BE2C (cell line): ENCODE data around the gene MED28.

Source experiments
- DNase-seq: peaks from one replicate; pipeline ENCODE4 v3.0.0-alpha.2; 2020
- H3K27me3 ChIP-seq: fragments of 250-450 bp; sonication (Bioruptor Pico); 2 replicates; pipeline ENCODE4 v1.5.1; 2020; ENCODE audit warnings: mild to moderate bottlenecking
- H3K36me3 ChIP-seq: fragments of 250-450 bp; sonication (Bioruptor Pico); 2 replicates; pipeline ENCODE4 v1.5.1; 2020; ENCODE audit warnings: mild to moderate bottlenecking
- H3K4me1 ChIP-seq: fragments of 250-450 bp; sonication (Bioruptor Pico); 2 replicates; pipeline ENCODE4 v1.5.1; 2020
- H3K4me3 ChIP-seq: 2 replicates; pipeline ENCODE4 v1.5.1; 2011; ENCODE audit warnings: low read depth, low read length
- H3K9me3 ChIP-seq: fragments of 250-450 bp; sonication (Bioruptor Pico); 2 replicates; pipeline ENCODE4 v1.5.1; 2020
- TF ChIP-seq, protein P1 (sequence below): IDR thresholded peaks from 2 replicates; pipeline ENCODE4 v1.5.1; 2012; ENCODE audit warnings: mild to moderate bottlenecking, low read depth, low read length

MED28 gene

DNA sequence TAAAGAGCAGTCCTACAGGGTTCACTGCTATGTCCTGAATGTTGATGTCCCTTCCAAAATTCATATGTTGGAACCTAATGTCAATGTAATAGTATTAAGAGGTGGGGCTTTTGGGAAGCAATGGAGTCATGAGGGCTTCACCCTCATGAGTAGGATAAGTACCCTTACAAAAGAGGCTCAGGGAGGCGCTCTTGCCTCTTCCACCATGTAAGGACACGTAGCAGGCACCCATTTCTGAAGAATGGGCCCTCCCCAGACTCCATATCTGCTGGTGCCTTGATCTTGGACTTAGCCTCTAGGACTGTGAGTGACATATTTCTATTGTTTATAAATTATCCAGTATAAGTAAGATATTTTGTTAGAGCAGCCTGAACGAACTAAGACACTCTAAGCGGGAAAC is 15.8 kb downstream of the MED28 start:
- H3K9me3 ChIP-seq: no peaks in the 10 kb centered on the region
- H3K4me3 ChIP-seq: no peak overlapping the region
- TF ChIP-seq, protein P1, sequence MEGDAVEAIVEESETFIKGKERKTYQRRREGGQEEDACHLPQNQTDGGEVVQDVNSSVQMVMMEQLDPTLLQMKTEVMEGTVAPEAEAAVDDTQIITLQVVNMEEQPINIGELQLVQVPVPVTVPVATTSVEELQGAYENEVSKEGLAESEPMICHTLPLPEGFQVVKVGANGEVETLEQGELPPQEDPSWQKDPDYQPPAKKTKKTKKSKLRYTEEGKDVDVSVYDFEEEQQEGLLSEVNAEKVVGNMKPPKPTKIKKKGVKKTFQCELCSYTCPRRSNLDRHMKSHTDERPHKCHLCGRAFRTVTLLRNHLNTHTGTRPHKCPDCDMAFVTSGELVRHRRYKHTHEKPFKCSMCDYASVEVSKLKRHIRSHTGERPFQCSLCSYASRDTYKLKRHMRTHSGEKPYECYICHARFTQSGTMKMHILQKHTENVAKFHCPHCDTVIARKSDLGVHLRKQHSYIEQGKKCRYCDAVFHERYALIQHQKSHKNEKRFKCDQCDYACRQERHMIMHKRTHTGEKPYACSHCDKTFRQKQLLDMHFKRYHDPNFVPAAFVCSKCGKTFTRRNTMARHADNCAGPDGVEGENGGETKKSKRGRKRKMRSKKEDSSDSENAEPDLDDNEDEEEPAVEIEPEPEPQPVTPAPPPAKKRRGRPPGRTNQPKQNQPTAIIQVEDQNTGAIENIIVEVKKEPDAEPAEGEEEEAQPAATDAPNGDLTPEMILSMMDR: no peak
- H3K36me3 ChIP-seq: peaks cover 82% of the 10 kb centered on the region
- H3K4me1 ChIP-seq: no peaks in the 10 kb centered on the region
- no peaks in the 10 kb centered on the region for H3K27me3 ChIP-seq
- no peak for DNase-seq

DNA sequence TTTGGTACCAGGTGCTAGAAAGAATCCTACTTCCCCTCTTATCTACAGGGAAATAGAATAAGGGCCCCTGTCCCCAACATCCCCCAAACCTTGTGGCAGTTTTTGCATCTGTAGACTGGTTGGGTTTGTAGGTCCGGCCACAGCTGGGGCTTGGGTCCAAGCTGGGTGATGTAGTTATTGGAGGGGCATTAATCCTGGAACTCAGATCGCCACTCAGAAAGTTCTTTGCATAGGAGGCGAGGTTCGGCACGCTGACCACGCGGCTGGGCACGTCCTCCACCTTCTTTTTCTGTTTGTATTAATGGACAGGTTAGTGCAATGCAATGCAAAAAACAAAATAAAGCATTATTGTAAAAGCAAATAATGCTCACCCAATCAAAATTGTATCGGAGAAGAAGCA is 19.2 kb downstream of the MED28 start:
- no peak for DNase-seq
- Histone ChIP-seq H3K9me3 (no peaks in the 10 kb centered on the region), H3K36me3 (peaks cover 49% of the 10 kb centered on the region), H3K27me3 (no peaks in the 10 kb centered on the region), H3K4me3 (no peak overlapping the region), H3K4me1 (no peaks in the 10 kb centered on the region)
- TF ChIP-seq, protein P1: no peak

DNA sequence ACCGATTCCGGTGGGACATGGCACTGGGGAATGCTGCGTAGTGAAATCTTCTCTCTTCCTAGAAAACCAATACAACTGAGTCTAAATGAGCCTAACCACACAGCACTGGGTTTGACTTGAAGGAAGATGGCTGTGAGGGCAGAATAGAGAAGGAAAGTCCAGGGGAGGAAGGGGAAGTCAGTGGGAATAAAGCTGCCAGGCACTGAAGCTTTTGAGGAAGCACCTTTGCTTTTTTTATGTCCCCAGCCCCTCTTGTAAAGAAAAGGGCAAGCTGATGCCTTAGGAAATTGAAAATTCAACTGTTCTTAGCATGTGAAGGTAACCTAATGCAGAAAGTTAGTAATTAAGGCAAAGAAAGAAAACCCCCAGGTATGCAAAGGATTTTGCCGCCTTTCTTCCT is 20.6 kb downstream of the MED28 start:
- no peaks in the 10 kb centered on the region for H3K9me3 ChIP-seq
- H3K27me3 ChIP-seq: no peaks in the 10 kb centered on the region
- TF ChIP-seq, protein P1: no peak
- peaks cover 38% of the 10 kb centered on the region for H3K36me3 ChIP-seq
- no peak overlapping the region for H3K4me3 ChIP-seq
- no peak for DNase-seq
- no peaks in the 10 kb centered on the region for H3K4me1 ChIP-seq

DNA sequence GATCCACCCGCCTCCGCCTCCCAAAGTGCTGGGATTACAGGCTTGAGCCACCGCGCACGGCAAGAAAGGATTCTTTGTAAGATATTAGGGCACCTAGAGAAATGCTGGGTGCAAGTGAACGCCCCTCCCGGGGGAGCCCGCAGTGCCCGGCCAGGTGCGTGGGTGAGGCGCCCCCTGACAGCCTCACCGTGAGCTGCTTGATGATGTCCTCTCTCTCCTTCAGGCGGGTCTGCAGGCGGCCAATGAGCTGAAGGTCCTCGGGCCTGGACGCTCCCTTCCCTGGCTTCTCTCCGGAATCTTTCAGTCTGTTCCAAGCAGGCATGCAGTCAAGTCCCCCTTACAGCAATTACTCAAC is 21.9 kb downstream of the MED28 start:
- H3K36me3 ChIP-seq: peaks cover 28% of the 10 kb centered on the region
- no peak for DNase-seq
- TF ChIP-seq, protein P1: no peak

DNA sequence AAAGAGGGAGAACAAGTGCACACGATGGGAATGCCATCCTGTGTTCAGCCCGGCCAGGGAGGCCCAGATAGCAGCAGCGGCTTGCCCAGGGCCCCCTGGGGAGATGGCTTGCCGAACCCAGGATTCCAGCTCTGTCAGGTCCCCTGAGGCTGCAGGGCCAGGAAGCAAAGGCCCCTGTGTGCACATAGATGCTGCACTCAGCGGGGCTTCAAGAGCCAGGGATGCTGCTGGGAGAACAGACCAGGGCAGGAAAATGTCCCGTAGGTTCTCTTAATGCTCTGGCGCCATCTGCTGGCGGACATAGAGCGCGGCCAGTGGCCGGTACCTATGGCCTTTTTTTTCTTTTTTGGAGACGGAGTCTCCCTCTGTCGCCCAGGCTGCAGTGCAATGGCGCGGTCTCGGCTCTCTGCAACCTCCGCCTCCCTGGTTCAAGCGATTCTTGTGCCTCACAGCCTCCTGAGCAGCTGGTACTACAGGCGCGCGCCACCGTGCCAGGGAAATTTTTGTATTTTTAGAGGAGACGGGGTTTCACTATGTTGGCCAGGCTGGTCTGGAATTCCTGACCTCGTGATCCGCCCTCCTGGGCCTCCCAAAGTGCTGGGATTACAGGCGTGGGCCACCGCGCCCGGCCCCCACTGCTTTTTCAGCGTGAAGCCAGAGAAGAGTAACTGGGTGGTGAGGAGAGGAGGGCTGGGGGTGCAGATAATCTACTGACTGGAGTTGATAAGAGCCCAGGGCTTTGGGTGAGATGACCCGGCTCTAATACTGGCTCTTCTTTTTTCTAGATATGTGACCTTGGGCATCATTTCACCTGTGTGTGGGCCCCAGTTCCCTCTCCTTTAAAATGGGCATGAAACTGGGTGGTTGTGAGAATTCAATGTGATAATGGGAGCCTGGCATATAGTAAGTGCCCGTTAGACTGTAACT is 22.5 kb downstream of the MED28 start:
- H3K9me3 ChIP-seq: no peaks in the 10 kb centered on the region
- TF ChIP-seq, protein P1: peak; percentile 88
- peaks cover 25% of the 10 kb centered on the region for H3K36me3 ChIP-seq
- no peaks in the 10 kb centered on the region for H3K27me3 ChIP-seq
- no peak overlapping the region for H3K4me3 ChIP-seq
- peak; percentile 88 for DNase-seq
- no peaks in the 10 kb centered on the region for H3K4me1 ChIP-seq

More for the DNA sequence above, 21.9 kb downstream of the MED28 start:
- no peaks in the 10 kb centered on the region for H3K4me1 ChIP-seq
- H3K4me3 ChIP-seq: no peak overlapping the region
- no peaks in the 10 kb centered on the region for H3K27me3 ChIP-seq
- H3K9me3 ChIP-seq: no peaks in the 10 kb centered on the region

DNA sequence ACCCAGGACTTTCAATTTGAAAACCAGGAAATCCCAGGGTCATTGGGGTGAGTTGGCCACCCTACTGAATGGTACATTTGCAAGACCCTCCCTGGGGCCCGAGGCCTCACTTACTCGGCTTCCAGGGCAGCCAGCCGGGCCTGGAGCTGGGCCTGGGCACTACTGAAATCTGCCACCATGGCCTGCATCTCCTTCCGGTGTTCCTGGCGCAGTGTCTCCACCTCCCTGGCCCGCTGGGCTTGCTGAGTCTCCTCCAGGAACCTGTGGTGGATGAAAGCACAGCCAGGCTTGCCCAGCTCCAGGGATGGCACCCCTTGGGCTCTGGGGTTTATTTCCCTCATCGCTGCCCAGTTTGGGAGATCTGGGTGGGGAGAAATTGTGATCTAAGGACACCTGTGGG is 24.7 kb downstream of the MED28 start:
- peaks cover 7% of the 10 kb centered on the region for H3K36me3 ChIP-seq
- TF ChIP-seq, protein P1: no peak
- no peak overlapping the region for H3K4me3 ChIP-seq
- no peaks in the 10 kb centered on the region for H3K27me3 ChIP-seq
- DNase-seq: no peak
- H3K9me3 ChIP-seq: no peaks in the 10 kb centered on the region; the same call in 1 of the 2 replicates
- no peaks in the 10 kb centered on the region for H3K4me1 ChIP-seq
